K562 (cell line): ENCODE results near the gene ACTA2. TPM values are rescaled to one million over a fixed set of nuclear protein-coding genes. Genes with fewer than 3 reads are reported as not detected.

Source experiments
- ATAC-seq: fragments of 200-7000 bp; cut with Tn5 transposase; 3 replicates; pipeline ENCODE4 v1.9.1; 2020; ENCODE audit warnings: moderate library complexity
- BruUV-seq: library from RNA; stranded (reverse); fragments of 400-500 nt; replicated peaks from 2 replicates; lab custom pipeline; 2021; lab: Mats Ljungman, UMichigan
- CTCF ChIA-PET: fragments of 300-600 bp; formaldehyde crosslinking; extraction: SDS; loops from one replicate; lab custom pipeline; 2021; ENCODE audit warnings: low intra/inter-chr PET ratio; lab: Yijun Ruan, JAX
- POLR2A ChIA-PET: fragments of 300-600, 350-650 bp; sonication (Branson Sonifier 250); formaldehyde crosslinking; extraction: SDS; loops from one replicate; lab custom pipeline; 2021; ENCODE audit warnings: antibody characterized with exemption, inconsistent platforms; lab: Yijun Ruan, JAX
- DNase-seq, 4 experiments: peaks; one replicate each; pipeline versions ENCODE4 v3.0.0 to v3.0.0-alpha.2; 2011 to 2018; ENCODE audit warnings: low spot score in 3 of 4, mixed read lengths in 3 of 4; ENCODE audit errors: extremely low read depth in 1 of 4
- FAIRE-seq: peaks from 2 replicates; lab custom pipeline; 2011; peaks lifted over from hg19 to GRCh38; lab: Jason Lieb, UNC
- H2AFZ ChIP-seq: 2 replicates; pipeline ENCODE4 v1.6.0; 2011; ENCODE audit warnings: low read depth, low read length, control low read depth, inconsistent platforms
- H3K27ac ChIP-seq: fragments of 200-600 bp; 3 replicates; pipeline ENCODE4 v1.8.0; 2011; ENCODE audit warnings: low read depth, mild to moderate bottlenecking, control low read depth, inconsistent platforms, low read length, moderate library complexity, mixed read lengths; ENCODE audit errors: extremely low read depth
- H3K27me3 ChIP-seq, 2 experiments: fragments of 300-600 bp in 1 of 2; 2 replicates in 1 of 2; 3 replicates in 1 of 2; pipeline versions ENCODE4 v1.6.0 to v1.8.0; 2011; ENCODE audit warnings: inconsistent platforms in 2 of 2, low read length in 2 of 2, mild to moderate bottlenecking in 1 of 2, mixed read lengths in 1 of 2, moderate library complexity in 1 of 2; ENCODE audit not compliant: control insufficient read depth in 2 of 2, insufficient read depth in 2 of 2
- H3K36me3 ChIP-seq: fragments of 300-600 bp; 3 replicates; pipeline ENCODE4 v1.8.0; 2011; ENCODE audit warnings: mild to moderate bottlenecking, low read length, inconsistent platforms; ENCODE audit not compliant: control insufficient read depth, insufficient read depth
- H3K4me1 ChIP-seq, 2 experiments: fragments of 200-600 bp in 1 of 2; replicated peaks in 1 of 2; 2 replicates in 1 of 2; 3 replicates in 1 of 2; pipeline versions ENCODE4 v1.5.1 to v1.8.0; 2011; ENCODE audit warnings: inconsistent platforms in 2 of 2, low read length in 2 of 2, mild to moderate bottlenecking in 1 of 2, mixed read lengths in 1 of 2, moderate library complexity in 1 of 2; ENCODE audit not compliant: control insufficient read depth in 2 of 2, insufficient read depth in 2 of 2
- H3K4me2 ChIP-seq: 2 replicates; pipeline ENCODE4 v1.6.1; 2011; ENCODE audit warnings: low read length, control low read depth, inconsistent platforms, mixed read lengths; ENCODE audit not compliant: insufficient read depth
- H3K4me3 ChIP-seq: fragments of 200-600 bp; sonication (generic), shearing (Covaris generic); 2 replicates; pipeline ENCODE4 v1.5.1; 2016; ENCODE audit warnings: control low read depth, inconsistent platforms
- H3K79me2 ChIP-seq: fragments of 200-600 bp; 3 replicates; pipeline ENCODE4 v1.8.0; 2011; ENCODE audit warnings: low read length, inconsistent platforms; ENCODE audit not compliant: control insufficient read depth, insufficient read depth
- H3K9ac ChIP-seq, 2 experiments: 2 replicates each; pipeline versions ENCODE4 v1.6.0 to v1.6.1; 2011; ENCODE audit warnings: low read depth in 2 of 2, low read length in 2 of 2, control low read depth in 1 of 2, inconsistent platforms in 1 of 2, mild to moderate bottlenecking in 1 of 2, mixed read lengths in 1 of 2; ENCODE audit not compliant: insufficient read depth in 1 of 2
- H3K9me1 ChIP-seq: one replicate; pipeline ENCODE4 v1.6.0; 2011; ENCODE audit warnings: inconsistent platforms, mild to moderate bottlenecking, low read length, moderate library complexity; ENCODE audit not compliant: control insufficient read depth, insufficient read depth
- H3K9me3 ChIP-seq: replicated peaks from 2 replicates; pipeline ENCODE4 v1.5.1; 2011; ENCODE audit warnings: low read depth, low read length, inconsistent platforms; ENCODE audit not compliant: control insufficient read depth, insufficient read depth
- H4K20me1 ChIP-seq: replicated peaks from 2 replicates; pipeline ENCODE4 v1.6.1; 2011; ENCODE audit warnings: low read length, inconsistent platforms, mixed read lengths; ENCODE audit not compliant: control insufficient read depth, insufficient read depth
- DACH1 ChIP-seq: fragments of 450-650 bp; IDR thresholded peaks from 2 replicates; pipeline ENCODE4 v1.6.1; 2018; ENCODE audit not compliant: partially characterized antibody
- NR2F6 ChIP-seq: fragments of 450-650 bp; formaldehyde crosslinking; IDR thresholded peaks from 2 replicates; pipeline ENCODE4 v1.4.0; 2020; ENCODE audit warnings: mild to moderate bottlenecking
- RUNX1 ChIP-seq: sonication (generic); IDR thresholded peaks from 2 replicates; pipeline ENCODE4 v1.6.1; 2016; ENCODE audit warnings: antibody characterized with exemption, low read depth
- SP1 ChIP-seq: sonication (generic); formaldehyde crosslinking; IDR thresholded peaks from 2 replicates; pipeline ENCODE4 v1.8.1; 2022; ENCODE audit warnings: mild to moderate bottlenecking, missing genetic modification reagents
- ZKSCAN1 ChIP-seq: fragments of 150-350 bp; IDR thresholded peaks from 2 replicates; pipeline ENCODE4 v1.6.1; 2016; ENCODE audit warnings: low read depth, low read length
- WGBS: fragments of 100-300 bp; shearing (Covaris generic); methylation state at CpG from one replicate; pipeline ENCODE4 v1.1.6; 2016; ENCODE audit warnings: low coverage, mixed read lengths; ENCODE audit not compliant: insufficient coverage; ENCODE audit errors: missing lambda C conversion rate; 5-methylcytosine and 5-hydroxymethylcytosine counted together
- in situ Hi-C: fragments of 300-500 bp; cut with MboI; formaldehyde crosslinking; loops from 4 replicates; pipeline ENCODE4 v1.15.0; 2018; ENCODE audit warnings: inconsistent platforms, mixed read lengths
- intact Hi-C: fragments of 100-400 bp; cut with micrococcal nuclease; formaldehyde crosslinking; loops from 2 replicates; pipeline ENCODE4 v1.14.2; 2022
- polyA plus RNA-seq, 8 experiments: library from polyadenylated mRNA; depleted of rRNA in 4 of 8; stranded (reverse) in 5 of 8; unstranded in 3 of 8; fragments of >200 nt; fragmentation: Nextera tagmentation in 2 of 8; fragmentation: Illumina TruSeq in 1 of 8; extraction: Ambion mirVana in 2 of 8; extraction: Trizol in 1 of 8; gene quantifications; 2 replicates each; pipeline versions ENCODE4 v1.2.1 to v1.2.3, GENCODE V29; 2011 to 2014; ENCODE audit warnings: inconsistent platforms in 1 of 8, missing spikeins in 1 of 8
- total RNA-seq, 7 experiments: library from RNA; depleted of rRNA in 6 of 7; stranded (reverse); fragments of >200 nt in 6 of 7; fragmentation: Illumina TruSeq in 2 of 7; extraction: Trizol in 2 of 7; gene quantifications; 2 replicates each; pipeline versions ENCODE4 v1.2.1 to v1.2.3, GENCODE V29; 2011 to 2021; ENCODE audit warnings: low replicate concordance in 1 of 7
- TF ChIP-seq, protein P1 (sequence below), 2 experiments: fragments of 450-650 bp; formaldehyde crosslinking in 1 of 2; IDR thresholded peaks; 2 replicates each; pipeline versions ENCODE4 v1.4.0 to v1.6.1; 2014 to 2020; ENCODE audit warnings: mild to moderate bottlenecking in 2 of 2, borderline replicate concordance in 1 of 2, low read depth in 1 of 2

Gene ACTA2
- total and polyA plus RNA-seq, 9 of the 15 experiments (the other 6 are each of a cell fraction or from before 2014, with no cell fraction given) = 0.15 to 1.0 (median 0.38) TPM; not detected in 3

DNA sequence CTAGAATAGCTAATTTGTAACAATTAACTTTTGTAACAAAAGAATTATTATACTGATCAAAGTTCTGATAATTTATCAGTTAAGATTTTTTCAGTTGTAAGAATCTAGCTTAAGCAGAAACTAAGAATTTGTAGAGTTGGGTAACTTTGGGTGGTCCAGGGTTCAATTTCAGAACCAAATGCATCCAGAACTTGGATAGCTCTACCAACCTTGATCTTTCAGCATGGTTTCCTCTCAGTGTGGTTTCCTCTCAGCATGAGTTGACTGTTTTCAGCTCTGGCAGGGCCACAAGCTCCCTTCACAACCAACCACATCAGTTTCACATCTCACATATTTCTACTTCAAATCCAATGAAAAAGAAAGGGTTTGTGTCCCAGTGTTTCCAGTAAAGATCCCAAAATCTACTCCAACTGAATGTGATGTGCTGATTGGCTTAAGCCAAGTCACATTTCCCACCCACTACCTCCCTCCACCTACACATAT lies 34.7 kb upstream of the ACTA2 start:
- Histone ChIP-seq H3K27ac (no peak overlapping the region), H2AFZ (no peak overlapping the region), H3K9ac (no peak overlapping the region), H3K27me3 (peaks cover 0 to 9% of the 10 kb centered on the region in 2 experiments; a peak in 1 of 5 replicates), H3K79me2 (no peaks in the 10 kb centered on the region), H3K4me2 (no peak overlapping the region)
- in situ Hi-C loops = no loop called here
- CTCF ChIA-PET = interaction anchor here (2.7 kb wide), 1 partner anchor 52 kb away, joined by 27 read pairs; no protein-coding TSS in a partner anchor
- no peak for DNase-seq
- BruUV-seq = no TSS peak
- no peak for TF ChIP-seq RUNX1
- TF ChIP-seq SP1 = no peak
- TF ChIP-seq, all 486 proteins: peak for 0
- no peaks in the 10 kb centered on the region for H3K36me3 ChIP-seq
- POLR2A ChIA-PET = no interaction called here
- H3K9me1 ChIP-seq = no peaks in the 10 kb centered on the region
- intact Hi-C loops = loop anchor here (2.0 to 10.0 kb wide), 2 partner anchors 52 to 152 kb away; no protein-coding TSS in a partner anchor
- no peak overlapping the region for H3K4me3 ChIP-seq
- H3K4me1 ChIP-seq = peaks cover 0 to 11% of the 10 kb centered on the region in 2 experiments; a peak in 3 of 5 replicates
- H3K9me3 ChIP-seq = no peaks in the 10 kb centered on the region
- no peaks in the 10 kb centered on the region for H4K20me1 ChIP-seq
- no peak for ATAC-seq
- no peak for FAIRE-seq

DNA sequence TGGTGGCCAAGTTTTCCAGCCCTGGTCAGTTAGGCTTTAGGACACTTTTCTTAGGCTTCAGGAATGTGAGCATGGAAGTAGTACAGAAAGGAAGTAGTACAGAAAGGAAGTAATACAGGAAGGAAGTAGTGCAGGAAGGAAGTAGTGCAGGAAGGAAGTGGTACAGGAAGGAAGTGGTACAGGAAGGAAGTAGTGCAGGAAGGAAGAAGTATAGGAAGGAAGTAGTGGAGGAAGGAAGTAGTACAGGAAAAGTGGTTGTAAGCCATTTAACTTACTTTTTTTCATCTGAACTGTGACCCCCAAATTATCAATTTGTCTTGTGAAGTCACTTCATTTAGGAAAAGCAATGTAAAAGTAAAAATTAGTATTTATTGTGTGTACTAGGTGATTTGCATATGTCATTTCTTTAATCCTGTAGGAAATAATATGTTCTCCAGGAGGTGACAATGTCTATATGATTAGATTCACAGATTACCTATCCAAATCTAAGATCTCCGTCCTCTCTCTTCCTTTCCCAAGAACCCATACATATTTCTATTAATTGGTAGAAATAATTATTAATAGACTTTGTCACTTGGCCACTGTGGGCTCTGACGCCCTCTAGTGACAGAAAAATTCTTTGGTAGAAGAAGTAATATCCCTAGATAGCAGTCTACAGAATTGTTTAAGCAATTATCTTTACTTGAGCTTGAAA lies 34.1 kb upstream of the ACTA2 start:
- Histone ChIP-seq H3K4me2 (no peak overlapping the region), H3K27ac (no peak overlapping the region), H3K4me1 (peaks cover 0 to 11% of the 10 kb centered on the region in 2 experiments; a peak in 3 of 5 replicates), H3K9me1 (no peaks in the 10 kb centered on the region), H2AFZ (no peak overlapping the region), H4K20me1 (no peaks in the 10 kb centered on the region), H3K79me2 (no peaks in the 10 kb centered on the region), H3K9ac (no peak overlapping the region), H3K27me3 (peaks cover 0 to 9% of the 10 kb centered on the region in 2 experiments; a peak in 1 of 5 replicates), H3K36me3 (no peaks in the 10 kb centered on the region), H3K4me3 (no peak overlapping the region), H3K9me3 (no peaks in the 10 kb centered on the region)
- ATAC-seq (no peak), FAIRE-seq (no peak), DNase-seq (peak in 3 of 4 experiments; percentile 11 to 24 (median 12))
- POLR2A ChIA-PET = no interaction called here
- CTCF ChIA-PET = interaction anchor here (2.7 kb wide), 1 partner anchor 51 kb away, joined by 27 read pairs; no protein-coding TSS in a partner anchor
- intact Hi-C loops = loop anchor here (2.0 to 10.0 kb wide), 2 partner anchors 52 to 152 kb away; no protein-coding TSS in a partner anchor
- 0% methylated on average over 2 of the region's 2 CpGs for WGBS
- no TSS peak for BruUV-seq
- in situ Hi-C loops = no loop called here
- TF ChIP-seq DACH1 = peak; percentile 79
- TF ChIP-seq, protein P1, sequence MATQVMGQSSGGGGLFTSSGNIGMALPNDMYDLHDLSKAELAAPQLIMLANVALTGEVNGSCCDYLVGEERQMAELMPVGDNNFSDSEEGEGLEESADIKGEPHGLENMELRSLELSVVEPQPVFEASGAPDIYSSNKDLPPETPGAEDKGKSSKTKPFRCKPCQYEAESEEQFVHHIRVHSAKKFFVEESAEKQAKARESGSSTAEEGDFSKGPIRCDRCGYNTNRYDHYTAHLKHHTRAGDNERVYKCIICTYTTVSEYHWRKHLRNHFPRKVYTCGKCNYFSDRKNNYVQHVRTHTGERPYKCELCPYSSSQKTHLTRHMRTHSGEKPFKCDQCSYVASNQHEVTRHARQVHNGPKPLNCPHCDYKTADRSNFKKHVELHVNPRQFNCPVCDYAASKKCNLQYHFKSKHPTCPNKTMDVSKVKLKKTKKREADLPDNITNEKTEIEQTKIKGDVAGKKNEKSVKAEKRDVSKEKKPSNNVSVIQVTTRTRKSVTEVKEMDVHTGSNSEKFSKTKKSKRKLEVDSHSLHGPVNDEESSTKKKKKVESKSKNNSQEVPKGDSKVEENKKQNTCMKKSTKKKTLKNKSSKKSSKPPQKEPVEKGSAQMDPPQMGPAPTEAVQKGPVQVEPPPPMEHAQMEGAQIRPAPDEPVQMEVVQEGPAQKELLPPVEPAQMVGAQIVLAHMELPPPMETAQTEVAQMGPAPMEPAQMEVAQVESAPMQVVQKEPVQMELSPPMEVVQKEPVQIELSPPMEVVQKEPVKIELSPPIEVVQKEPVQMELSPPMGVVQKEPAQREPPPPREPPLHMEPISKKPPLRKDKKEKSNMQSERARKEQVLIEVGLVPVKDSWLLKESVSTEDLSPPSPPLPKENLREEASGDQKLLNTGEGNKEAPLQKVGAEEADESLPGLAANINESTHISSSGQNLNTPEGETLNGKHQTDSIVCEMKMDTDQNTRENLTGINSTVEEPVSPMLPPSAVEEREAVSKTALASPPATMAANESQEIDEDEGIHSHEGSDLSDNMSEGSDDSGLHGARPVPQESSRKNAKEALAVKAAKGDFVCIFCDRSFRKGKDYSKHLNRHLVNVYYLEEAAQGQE (IDR thresholded peaks at IDR 0.05; ENCODE audit: borderline replicate concordance) = peak; percentile 30; the same call in 1 of the 2 replicates
- TF ChIP-seq, protein P1 (CRISPR knock-in tag; IDR thresholded peaks at IDR 0.05; ENCODE audit: low read depth) = no peak
- no peak for TF ChIP-seq ZKSCAN1
- TF ChIP-seq NR2F6 (CRISPR knock-in tag) = no peak
